ENCODE results near the gene RNF44.

DNA sequence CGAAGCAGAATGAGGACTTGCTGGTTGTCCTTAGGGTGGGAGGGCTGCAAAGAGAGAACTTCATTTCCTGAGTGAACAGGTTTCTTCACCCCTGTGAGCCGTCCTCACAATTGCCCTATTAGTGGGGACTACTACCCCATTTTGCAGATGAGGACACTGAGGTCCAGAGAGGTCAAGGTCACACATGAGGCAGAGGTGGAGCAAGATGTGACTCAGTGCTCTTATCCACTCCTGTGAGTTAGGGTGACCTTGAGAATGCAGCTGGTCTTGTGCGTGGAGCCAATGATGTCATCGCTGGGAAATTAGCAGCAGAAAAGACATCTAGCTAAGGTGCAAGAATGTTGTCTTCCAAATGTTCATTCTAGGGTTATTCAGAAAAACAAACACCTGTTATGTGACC, 45.9 kb upstream of the RNF44 start:
- TF ChIP-seq, protein P1, sequence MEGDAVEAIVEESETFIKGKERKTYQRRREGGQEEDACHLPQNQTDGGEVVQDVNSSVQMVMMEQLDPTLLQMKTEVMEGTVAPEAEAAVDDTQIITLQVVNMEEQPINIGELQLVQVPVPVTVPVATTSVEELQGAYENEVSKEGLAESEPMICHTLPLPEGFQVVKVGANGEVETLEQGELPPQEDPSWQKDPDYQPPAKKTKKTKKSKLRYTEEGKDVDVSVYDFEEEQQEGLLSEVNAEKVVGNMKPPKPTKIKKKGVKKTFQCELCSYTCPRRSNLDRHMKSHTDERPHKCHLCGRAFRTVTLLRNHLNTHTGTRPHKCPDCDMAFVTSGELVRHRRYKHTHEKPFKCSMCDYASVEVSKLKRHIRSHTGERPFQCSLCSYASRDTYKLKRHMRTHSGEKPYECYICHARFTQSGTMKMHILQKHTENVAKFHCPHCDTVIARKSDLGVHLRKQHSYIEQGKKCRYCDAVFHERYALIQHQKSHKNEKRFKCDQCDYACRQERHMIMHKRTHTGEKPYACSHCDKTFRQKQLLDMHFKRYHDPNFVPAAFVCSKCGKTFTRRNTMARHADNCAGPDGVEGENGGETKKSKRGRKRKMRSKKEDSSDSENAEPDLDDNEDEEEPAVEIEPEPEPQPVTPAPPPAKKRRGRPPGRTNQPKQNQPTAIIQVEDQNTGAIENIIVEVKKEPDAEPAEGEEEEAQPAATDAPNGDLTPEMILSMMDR (conservative IDR thresholded peaks at IDR 0.05), result no peak
- TF ChIP-seq ZFX (IDR thresholded peaks at IDR 0.05), result no peak
